GM18858 (cell line): ENCODE measurements around the gene LITAF.
"Not testable (repeated sequence)": the region's sequence is repeated elsewhere in the genome, so short reads cannot be mapped to it uniquely, and the experiment has no call there.

ENCODE experiments used
- ATAC-seq: cut with Tn5 transposase; IDR thresholded peaks from one replicate; pipeline ENCODE4 v1.9.1; 2021; ENCODE audit not compliant: unreplicated experiment

LITAF gene

GRCh38 chr16:11621539-11621919 lies 34.8 kb upstream of the LITAF start:
- ATAC-seq, result no peak

- ATAC-seq, result no peak
Measured at GRCh38 chr16:11620243-11621003, 33.7 kb upstream of the LITAF start.

GRCh38 chr16:11619327-11619851 lies 32.7 kb upstream of the LITAF start:
- no peak for ATAC-seq

- no peak for ATAC-seq
Measured at GRCh38 chr16:11618107-11618717, 31.5 kb upstream of the LITAF start.

- ATAC-seq, result no peak
Measured at GRCh38 chr16:11615748-11616447, 29.2 kb upstream of the LITAF start.

GRCh38 chr16:11614587-11615175 lies 28.0 kb upstream of the LITAF start:
- no peak for ATAC-seq

GRCh38 chr16:11613381-11614303 lies 26.9 kb upstream of the LITAF start:
- ATAC-seq, result no peak

GRCh38 chr16:11612665-11613025 lies 25.9 kb upstream of the LITAF start:
- no peak for ATAC-seq

- ATAC-seq, result no peak
Measured at GRCh38 chr16:11611871-11612664, 25.3 kb upstream of the LITAF start.

- no peak for ATAC-seq
Measured at GRCh38 chr16:11610580-11610979, 23.9 kb upstream of the LITAF start.

GRCh38 chr16:11610121-11610505 lies 23.4 kb upstream of the LITAF start:
- no peak for ATAC-seq

- no peak for ATAC-seq
Measured at GRCh38 chr16:11609474-11610120, 22.9 kb upstream of the LITAF start.

- ATAC-seq, result no peak
Measured at GRCh38 chr16:11605891-11606290, 19.2 kb upstream of the LITAF start.

- no peak for ATAC-seq
Measured at GRCh38 chr16:11605564-11605886, 18.8 kb upstream of the LITAF start.

- no peak for ATAC-seq
Measured at GRCh38 chr16:11604783-11605563, 18.3 kb upstream of the LITAF start.

GRCh38 chr16:11604296-11604695 lies 17.6 kb upstream of the LITAF start:
- not testable (repeated sequence) for ATAC-seq

- ATAC-seq, result no peak
Measured at GRCh38 chr16:11603331-11603750, 16.6 kb upstream of the LITAF start.

- ATAC-seq, result no peak
Measured at GRCh38 chr16:11602321-11602720, 15.6 kb upstream of the LITAF start.

GRCh38 chr16:11601911-11602310 lies 15.2 kb upstream of the LITAF start:
- no peak for ATAC-seq
